ENCODE measurements around the gene ITGB1BP1. TPM values are rescaled to one million over a fixed set of nuclear protein-coding genes. Genes with fewer than 3 reads are reported as not detected.

Gene ITGB1BP1
- total RNA-seq, 1 experiment from 2014 or later = 68.1 TPM

DNA sequence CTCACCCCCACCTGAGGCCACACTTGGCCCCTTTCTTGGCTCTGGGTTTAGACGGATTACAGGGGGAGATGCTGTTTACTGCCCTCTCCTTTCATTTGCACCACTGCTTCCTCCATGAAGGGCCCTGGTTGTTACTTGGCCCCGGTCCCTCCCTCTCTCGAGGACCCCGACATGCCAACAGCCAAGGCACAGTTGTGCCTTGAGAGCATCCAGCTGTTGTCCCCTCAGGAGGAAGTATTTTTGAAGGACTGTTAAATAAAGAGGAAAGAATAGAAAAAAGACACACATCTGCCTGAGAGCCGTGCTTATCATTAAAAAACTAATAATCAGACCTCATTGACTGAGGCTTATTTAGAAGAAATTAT is 44.0 kb downstream of the ITGB1BP1 start:
- TF ChIP-seq, protein P1, sequence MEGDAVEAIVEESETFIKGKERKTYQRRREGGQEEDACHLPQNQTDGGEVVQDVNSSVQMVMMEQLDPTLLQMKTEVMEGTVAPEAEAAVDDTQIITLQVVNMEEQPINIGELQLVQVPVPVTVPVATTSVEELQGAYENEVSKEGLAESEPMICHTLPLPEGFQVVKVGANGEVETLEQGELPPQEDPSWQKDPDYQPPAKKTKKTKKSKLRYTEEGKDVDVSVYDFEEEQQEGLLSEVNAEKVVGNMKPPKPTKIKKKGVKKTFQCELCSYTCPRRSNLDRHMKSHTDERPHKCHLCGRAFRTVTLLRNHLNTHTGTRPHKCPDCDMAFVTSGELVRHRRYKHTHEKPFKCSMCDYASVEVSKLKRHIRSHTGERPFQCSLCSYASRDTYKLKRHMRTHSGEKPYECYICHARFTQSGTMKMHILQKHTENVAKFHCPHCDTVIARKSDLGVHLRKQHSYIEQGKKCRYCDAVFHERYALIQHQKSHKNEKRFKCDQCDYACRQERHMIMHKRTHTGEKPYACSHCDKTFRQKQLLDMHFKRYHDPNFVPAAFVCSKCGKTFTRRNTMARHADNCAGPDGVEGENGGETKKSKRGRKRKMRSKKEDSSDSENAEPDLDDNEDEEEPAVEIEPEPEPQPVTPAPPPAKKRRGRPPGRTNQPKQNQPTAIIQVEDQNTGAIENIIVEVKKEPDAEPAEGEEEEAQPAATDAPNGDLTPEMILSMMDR (conservative IDR thresholded peaks at IDR 0.05) = no peak
- no peak for TF ChIP-seq EZH2 (IDR thresholded peaks at IDR 0.05; ENCODE audit: low read depth)
- CTCF ChIA-PET = no interaction called here
- no peak overlapping the region for H3K4me3 ChIP-seq
- no peaks in the 10 kb centered on the region for H3K9me2 ChIP-seq (ENCODE audit: insufficient read depth)
- no peak for DNase-seq
- H4K20me1 ChIP-seq (ENCODE audit: insufficient read depth) = peaks cover 9% of the 10 kb centered on the region; the same call in 1 of the 2 replicates
- intact Hi-C loops (cut with micrococcal nuclease; ENCODE audit: unreplicated experiment) = no loop called here
- POLR2A ChIA-PET (ENCODE audit: unreplicated experiment) = interaction anchor here (0.6 kb wide), 1 partner anchor 8 kb away, joined by 5 read pairs; no protein-coding TSS in a partner anchor
- H3K36me3 ChIP-seq (ENCODE audit: low read depth) = peaks cover 41% of the 10 kb centered on the region
- H2AFZ ChIP-seq = no peak overlapping the region
- peaks cover 59% of the 10 kb centered on the region for H3F3A ChIP-seq (ENCODE audit: insufficient read depth, low read depth)
- H3K4me1 ChIP-seq (replicated peaks; ENCODE audit: insufficient read depth) = peaks cover 61% of the 10 kb centered on the region
- H3K9me3 ChIP-seq (ENCODE audit: insufficient read depth, low read depth) = no peaks in the 10 kb centered on the region
- peak overlapping the region; percentile 93 for H3K27ac ChIP-seq
- H3K79me2 ChIP-seq (ENCODE audit: low read depth) = peaks cover 19% of the 10 kb centered on the region
- H3K4me2 ChIP-seq = no peak overlapping the region
- no TSS peak for BruUV-seq (replicated peaks)
- H3K27me3 ChIP-seq (ENCODE audit: insufficient read depth, low read depth) = no peaks in the 10 kb centered on the region

DNA sequence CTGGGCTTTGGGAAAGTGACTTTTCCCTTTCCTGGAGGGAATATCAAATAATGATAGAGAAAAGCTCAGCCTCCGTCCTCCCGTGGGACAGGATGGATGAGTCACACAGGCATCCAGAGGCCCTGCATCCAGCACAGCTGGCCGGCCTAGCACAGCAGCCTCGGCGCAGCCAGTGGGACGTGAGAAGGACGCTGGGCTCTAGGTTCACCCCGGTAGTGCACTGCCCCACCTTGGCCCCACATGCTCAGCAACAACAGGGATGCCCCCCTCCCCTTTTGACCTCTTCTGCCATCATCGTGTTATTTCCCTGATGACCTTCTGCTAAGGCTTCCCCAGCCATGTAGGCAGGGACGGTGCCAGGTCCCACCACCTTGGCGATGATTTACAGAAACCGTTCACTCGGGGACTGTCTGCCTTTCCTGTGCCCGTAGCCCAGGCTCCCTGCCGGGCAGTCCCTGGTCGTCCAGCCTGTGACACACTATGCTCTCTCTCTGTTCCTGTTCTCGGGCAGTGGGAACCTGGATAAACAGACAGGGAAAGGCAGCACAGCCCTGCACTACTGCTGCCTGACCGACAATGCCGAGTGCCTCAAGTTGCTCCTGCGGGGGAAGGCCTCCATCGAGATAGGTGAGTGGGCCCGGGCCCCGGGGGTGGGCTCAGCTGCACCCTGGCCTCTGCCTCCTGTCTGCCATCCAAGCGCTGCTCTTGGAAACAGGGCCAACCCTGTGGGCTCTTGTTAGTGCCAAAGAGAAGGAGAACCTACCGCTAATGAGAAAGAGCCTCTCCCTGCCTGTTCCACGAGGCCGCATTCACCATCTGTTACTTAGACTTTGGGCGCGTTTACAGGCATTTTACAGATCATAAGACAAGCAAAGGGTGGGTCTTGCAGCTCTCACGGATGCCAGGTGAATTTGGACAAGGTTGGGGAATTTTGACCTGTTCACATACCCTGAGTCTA is 44.6 kb downstream of the ITGB1BP1 start:
- H3K4me1 ChIP-seq (replicated peaks; ENCODE audit: insufficient read depth) = peaks cover 58% of the 10 kb centered on the region
- H3K27me3 ChIP-seq (ENCODE audit: insufficient read depth, low read depth) = no peaks in the 10 kb centered on the region
- H4K20me1 ChIP-seq (ENCODE audit: insufficient read depth) = peaks cover 9% of the 10 kb centered on the region; the same call in 1 of the 2 replicates
- H3K4me3 ChIP-seq = no peak overlapping the region
- intact Hi-C loops (cut with micrococcal nuclease; ENCODE audit: unreplicated experiment) = no loop called here
- peak overlapping the region; percentile 93 for H3K27ac ChIP-seq
- H3K9me2 ChIP-seq (ENCODE audit: insufficient read depth) = no peaks in the 10 kb centered on the region
- ChIA-PET CTCF (no interaction called here), POLR2A (ENCODE audit: unreplicated experiment) (no interaction called here)
- H3K79me2 ChIP-seq (ENCODE audit: low read depth) = peaks cover 18% of the 10 kb centered on the region
- H3K36me3 ChIP-seq (ENCODE audit: low read depth) = peaks cover 39% of the 10 kb centered on the region
- no peak overlapping the region for H2AFZ ChIP-seq
- no peak overlapping the region for H3K4me2 ChIP-seq
- H3K9me3 ChIP-seq (ENCODE audit: insufficient read depth, low read depth) = no peaks in the 10 kb centered on the region
- no TSS peak for BruUV-seq (replicated peaks)
- DNase-seq = no peak
- H3F3A ChIP-seq (ENCODE audit: insufficient read depth, low read depth) = peaks cover 57% of the 10 kb centered on the region
- no peak for TF ChIP-seq EZH2 (IDR thresholded peaks at IDR 0.05; ENCODE audit: low read depth)
- TF ChIP-seq, protein P1 (conservative IDR thresholded peaks at IDR 0.05) = no peak

DNA sequence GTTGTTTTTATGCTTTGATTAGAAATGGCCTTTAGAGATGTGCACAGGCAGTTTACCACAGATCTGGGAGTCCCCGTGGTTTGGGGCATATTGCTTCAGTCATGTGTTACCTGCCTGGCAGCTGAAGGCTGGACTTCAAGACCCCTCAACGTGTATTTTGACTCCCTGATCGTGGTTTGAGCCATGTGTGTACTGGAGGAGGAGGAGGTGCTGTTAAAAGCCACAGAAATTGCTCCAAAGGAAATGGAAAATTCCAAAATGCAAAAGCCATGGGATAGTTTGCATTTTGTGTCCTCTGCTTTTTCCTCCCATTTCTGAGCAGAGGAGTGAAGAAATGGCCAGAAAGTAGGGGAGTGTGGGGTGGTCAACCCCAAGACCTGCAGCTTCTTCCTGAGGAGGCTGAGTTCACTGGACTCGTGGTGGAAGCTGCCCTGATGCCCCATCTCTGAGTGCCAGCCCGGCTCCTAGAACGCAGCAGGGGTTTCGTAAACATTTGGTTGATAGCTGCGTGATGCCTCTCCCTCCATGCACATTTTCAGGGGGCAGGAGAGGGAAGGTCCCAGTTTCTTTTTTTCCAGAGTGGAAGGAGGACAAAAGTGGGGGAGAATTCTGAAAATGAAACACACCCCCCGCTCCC is 45.7 kb downstream of the ITGB1BP1 start:
- Histone ChIP-seq H3K9me3 (ENCODE audit: insufficient read depth, low read depth) (no peaks in the 10 kb centered on the region), H2AFZ (no peak overlapping the region), H3K79me2 (ENCODE audit: low read depth) (0 out of 2 replicates have a peak, but pooled peaks cover 7% of the 10 kb centered on the region), H4K20me1 (ENCODE audit: insufficient read depth) (peaks cover 9% of the 10 kb centered on the region; the same call in 1 of the 2 replicates), H3K9me2 (ENCODE audit: insufficient read depth) (no peaks in the 10 kb centered on the region), H3K4me3 (no peak overlapping the region), H3F3A (ENCODE audit: insufficient read depth, low read depth) (peaks cover 50% of the 10 kb centered on the region), H3K27me3 (ENCODE audit: insufficient read depth, low read depth) (no peaks in the 10 kb centered on the region), H3K36me3 (ENCODE audit: low read depth) (peaks cover 28% of the 10 kb centered on the region), H3K4me2 (no peak overlapping the region), H3K27ac (peak overlapping the region; percentile 93; the same call in 1 of the 2 replicates), H3K4me1 (replicated peaks; ENCODE audit: insufficient read depth) (peaks cover 50% of the 10 kb centered on the region)
- CTCF ChIA-PET = no interaction called here
- POLR2A ChIA-PET (ENCODE audit: unreplicated experiment) = no interaction called here
- no TSS peak for BruUV-seq (replicated peaks)
- no peak for TF ChIP-seq EZH2 (IDR thresholded peaks at IDR 0.05; ENCODE audit: low read depth)
- TF ChIP-seq, protein P1 (conservative IDR thresholded peaks at IDR 0.05) = no peak
- intact Hi-C loops (cut with micrococcal nuclease; ENCODE audit: unreplicated experiment) = no loop called here
- DNase-seq = no peak

Measured in PC-9 (cell line).